Fibroblast of the conjunctiva (primary cell): ENCODE measurements around the gene SPATA9.
A peak's percentile ranks its signal among the peaks of the same experiment; 100 is the strongest.
"Not testable (repeated sequence)": the region's sequence is repeated elsewhere in the genome, so short reads cannot be mapped to it uniquely, and the experiment has no call there.

ENCODE experiments used
- DNase-seq: peaks from one replicate; pipeline ENCODE4 v3.0.0-alpha.2; 2010; ENCODE audit warnings: low read depth

The SPATA9 gene

GRCh38 chr5:95644351-95645042 is 38.3 kb downstream of the SPATA9 start:
- DNase-seq: no peak

DNA sequence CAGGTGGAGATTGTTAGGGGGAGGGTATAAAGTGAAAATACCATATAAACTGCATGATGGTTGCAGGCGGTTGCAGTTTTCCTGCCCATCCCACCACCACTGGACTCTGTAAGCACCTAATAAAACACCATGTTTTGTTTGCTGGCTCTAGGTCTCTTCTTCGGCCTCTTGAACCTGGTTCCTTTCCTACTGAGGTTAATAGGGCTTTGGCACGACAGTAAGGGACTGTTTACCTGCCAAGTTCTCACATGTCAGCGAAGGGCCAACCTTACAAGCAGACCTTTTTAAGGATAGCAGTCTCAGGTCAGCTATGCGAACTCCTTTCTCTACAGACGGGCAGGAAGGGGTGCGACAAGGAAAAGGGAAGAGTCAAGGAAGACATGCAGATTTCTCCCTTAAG is 39.6 kb downstream of the SPATA9 start:
- DNase-seq: no peak

DNA sequence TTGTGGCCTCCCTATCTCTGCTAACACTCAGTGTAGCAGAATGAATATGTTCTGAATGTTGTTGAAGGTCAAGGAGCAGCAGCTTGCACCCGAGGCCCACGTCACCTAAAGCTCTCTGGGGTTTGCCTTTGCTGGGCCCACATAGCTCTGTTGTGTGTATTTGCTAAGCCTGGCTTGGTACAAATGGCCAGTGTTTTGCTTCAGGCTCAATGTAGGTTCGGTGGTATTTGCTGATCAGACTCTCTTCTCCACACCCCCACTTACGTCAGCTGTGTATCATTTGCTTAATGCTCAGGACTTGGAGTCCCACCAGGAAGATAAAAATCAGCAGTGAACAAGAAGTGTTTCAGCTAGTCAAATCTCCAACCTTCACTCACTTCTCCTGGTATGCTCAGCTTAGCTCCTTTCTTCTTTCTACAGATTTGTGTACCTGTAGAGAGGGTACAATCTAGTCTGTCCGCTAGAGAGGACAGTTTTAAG is 41.0 kb downstream of the SPATA9 start:
- DNase-seq: peak; percentile 77

DNA sequence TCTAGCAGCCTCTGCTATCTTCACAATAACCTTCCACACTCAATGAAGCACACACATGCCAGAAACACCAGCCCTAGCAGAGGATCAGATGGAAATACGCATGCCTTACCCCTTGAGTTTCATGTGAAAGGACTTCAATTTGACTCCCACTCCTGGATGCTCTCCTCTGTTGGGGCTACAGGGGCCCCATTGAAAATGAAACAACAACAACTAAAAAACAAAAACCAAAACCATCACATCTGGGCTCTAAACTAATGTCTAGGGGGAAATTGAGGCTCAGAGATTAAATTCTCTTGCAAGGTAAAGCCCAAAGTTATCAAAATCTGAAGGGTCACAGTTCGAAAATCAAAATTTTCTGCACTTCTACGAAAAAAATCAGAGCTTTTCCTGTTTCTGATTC is 44.2 kb downstream of the SPATA9 start:
- DNase-seq: no peak

GRCh38 chr5:95634081-95634480 is 48.7 kb downstream of the SPATA9 start:
- no peak for DNase-seq

GRCh38 chr5:95633671-95634070 is 49.1 kb downstream of the SPATA9 start:
- no peak for DNase-seq

DNA sequence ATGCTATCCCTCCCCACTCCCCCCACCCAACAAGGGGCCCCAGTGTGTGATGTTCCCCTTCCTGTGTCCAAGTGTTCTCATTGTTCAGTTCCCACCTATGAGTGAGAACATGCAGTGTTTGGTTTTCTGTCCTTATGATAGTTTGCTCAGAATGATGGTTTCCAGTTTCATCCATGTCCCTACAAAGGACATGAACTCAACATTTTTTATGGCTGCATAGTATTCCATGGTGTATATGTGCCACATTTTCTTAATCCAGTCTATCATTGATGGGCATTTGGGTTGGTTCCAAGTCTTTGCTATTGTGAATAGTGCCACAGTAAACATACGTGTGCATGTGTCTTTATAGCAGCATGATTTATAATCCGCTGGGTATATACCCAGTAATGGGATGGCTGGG is 49.8 kb downstream of the SPATA9 start:
- not testable (repeated sequence) for DNase-seq

DNA sequence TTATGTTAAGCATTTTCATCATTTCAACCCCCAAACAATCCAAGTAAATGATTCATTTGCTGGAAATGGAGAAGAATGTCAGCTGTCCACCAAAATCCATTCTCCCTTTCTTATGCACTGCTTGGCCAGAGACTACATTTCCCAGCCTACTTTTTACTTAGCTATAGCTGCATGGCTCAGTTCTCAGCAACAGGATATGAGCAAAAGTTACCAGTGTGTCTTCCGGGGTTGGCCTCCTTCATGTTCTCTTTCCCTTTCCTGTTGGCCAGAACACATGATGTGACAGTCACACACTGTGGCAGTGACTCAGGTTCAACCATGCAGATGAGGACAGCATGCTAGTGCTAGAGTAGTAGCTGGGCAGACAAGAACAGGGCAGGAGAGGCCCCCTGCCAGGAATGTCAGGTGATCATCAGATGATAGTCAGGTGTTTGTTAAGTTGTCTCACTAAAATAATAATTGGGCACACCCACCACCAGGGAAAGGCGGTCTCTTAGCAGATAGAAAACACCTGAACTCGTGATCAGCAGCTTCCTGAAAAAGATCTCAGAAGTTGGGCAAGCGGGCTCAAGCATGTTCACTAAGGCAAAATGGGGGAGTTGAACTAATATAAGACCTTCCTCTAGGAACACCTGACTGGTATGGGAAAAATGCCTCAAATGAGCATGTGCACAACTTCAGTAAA is 50.7 kb downstream of the SPATA9 start:
- no peak for DNase-seq

DNA sequence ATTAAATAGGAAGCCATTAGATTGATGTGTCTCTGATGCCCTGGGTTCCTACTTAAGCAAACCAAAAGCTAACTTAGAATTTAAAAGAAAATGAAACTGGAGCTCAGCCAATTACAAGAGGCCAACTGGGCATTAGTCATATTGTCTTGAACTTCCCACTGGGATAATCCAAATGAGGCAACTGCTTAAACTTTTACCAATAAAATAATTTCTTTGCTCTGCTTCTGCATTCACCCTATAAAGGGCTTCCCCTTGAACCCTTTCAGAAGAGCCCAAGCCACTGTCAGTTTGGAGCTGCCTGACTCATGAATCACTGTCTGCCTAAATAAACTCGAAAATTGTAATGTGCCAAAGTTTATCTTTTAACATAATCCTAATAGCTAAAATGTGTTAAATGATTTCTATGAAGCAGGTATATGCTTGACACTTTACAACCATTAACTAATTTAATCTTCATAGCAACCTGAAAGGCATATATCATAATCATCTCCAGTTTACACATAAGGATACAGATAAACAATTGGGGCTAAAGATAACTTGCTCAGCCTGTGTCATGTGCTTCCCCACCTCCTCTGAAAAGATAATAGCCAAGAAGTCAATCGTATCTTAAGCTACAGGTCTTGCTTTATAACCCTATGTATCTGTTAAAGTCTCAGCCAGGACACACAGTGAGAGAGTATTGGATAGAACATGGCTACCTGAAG is 51.4 kb downstream of the SPATA9 start:
- DNase-seq: peak; percentile 69

GRCh38 chr5:95630394-95630917 is 52.3 kb downstream of the SPATA9 start:
- no peak for DNase-seq

DNA sequence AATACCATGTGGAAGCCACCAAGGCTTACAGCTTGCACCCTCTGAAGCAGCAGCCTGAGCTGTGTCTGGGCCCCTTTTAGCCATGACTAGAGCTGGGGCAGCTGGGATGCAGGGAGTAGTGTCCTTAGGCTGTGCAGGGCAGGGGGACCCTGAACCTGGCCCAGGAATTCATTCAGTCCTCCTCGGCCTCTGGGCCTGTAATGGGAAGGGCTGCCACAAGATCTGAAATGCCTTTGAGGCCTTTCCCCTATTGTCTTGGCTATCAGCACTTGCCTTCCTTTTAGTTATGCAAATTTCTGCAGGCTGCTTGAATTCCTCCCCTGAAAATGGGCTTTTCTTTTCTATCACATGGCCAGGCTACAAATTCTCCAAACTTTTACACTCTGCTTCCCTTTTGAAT is 53.9 kb downstream of the SPATA9 start:
- DNase-seq: no peak

GRCh38 chr5:95627971-95628810 is 54.6 kb downstream of the SPATA9 start:
- DNase-seq: no peak

- DNase-seq: no peak
Observed at GRCh38 chr5:95626701-95627100, 56.1 kb downstream of the SPATA9 start.

GRCh38 chr5:95624368-95624767 is 58.4 kb downstream of the SPATA9 start:
- no peak for DNase-seq

DNA sequence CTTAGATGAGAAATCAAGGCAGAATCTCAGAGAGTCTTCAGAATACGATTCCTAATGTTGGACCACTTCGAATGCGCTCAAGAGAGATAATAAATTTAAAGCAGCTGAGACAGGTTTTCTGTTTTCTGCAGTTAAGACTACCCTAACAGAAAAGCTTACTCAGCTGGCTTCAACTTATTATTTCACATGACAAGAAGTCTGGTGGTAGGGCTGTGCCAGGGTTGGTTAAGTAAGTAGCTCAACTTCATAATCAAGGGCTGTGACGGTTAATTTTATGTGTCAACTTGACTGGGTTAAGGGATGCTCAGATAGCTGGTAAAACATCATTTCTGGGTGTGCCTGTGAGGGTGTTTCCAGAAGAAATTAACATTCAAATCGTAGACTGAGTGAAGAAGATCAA is 59.1 kb downstream of the SPATA9 start:
- DNase-seq: no peak

DNA sequence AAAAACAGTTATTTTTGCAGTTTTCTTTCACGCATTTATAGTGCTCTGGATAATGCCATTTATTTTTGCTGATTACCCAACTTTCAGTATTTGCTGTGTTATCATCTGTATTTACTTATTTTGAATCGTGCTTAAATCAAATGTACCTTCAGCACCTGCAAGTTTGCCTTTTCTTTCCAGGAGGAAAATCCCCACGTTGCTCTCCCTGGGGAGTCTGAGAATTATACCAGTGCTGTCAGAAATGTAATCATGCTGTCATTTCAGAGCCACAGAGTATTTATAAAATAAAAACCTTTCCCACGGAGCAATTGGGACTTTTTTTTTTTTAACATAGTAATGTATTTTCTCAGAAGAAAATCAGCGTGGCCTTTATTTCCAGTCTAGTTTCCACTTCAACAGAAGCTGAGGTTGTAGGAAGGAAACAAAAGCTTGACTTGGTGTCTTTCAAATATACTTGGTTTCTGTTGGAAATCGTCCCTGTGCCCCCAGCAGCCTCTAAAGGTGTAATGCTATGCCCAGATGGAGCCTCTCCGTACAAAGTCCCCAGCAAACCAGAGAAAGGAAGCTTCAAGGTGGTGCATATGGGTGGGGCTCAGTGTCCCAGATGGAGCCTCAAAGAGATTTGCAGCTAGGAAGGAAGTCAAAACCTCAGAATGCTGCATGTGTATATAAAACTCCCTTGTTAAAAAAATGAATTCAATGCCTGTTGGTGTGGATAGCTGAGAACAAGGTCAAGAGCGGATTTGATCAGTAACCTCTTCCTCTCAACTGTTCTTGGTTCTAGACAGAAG is 60.8 kb downstream of the SPATA9 start:
- no peak for DNase-seq

DNA sequence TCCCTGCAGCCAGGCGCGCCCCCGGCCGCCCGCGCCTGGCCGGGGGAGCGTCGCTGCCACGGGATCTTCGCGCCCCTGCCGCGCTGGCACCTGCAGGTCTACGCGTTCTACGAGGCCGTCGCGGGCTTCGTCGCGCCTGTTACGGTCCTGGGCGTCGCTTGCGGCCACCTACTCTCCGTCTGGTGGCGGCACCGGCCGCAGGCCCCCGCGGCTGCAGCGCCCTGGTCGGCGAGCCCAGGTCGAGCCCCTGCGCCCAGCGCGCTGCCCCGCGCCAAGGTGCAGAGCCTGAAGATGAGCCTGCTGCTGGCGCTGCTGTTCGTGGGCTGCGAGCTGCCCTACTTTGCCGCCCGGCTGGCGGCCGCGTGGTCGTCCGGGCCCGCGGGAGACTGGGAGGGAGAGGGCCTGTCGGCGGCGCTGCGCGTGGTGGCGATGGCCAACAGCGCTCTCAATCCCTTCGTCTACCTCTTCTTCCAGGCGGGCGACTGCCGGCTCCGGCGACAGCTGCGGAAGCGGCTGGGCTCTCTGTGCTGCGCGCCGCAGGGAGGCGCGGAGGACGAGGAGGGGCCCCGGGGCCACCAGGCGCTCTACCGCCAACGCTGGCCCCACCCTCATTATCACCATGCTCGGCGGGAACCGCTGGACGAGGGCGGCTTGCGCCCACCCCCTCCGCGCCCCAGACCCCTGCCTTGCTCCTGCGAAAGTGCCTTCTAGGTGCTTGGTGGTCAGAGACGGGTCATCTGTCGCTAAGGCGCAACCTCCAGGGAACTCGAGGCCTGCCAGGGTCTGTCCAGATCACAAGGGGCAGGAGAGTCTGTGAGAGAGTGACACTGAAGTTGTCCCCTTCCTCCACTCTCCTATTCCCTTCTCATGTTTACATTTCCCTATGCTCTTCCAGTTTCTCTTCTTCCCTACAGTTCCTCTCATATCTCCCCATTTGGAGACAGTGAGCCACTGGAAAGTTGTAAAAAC is 61.6 kb downstream of the SPATA9 start:
- DNase-seq: no peak

DNA sequence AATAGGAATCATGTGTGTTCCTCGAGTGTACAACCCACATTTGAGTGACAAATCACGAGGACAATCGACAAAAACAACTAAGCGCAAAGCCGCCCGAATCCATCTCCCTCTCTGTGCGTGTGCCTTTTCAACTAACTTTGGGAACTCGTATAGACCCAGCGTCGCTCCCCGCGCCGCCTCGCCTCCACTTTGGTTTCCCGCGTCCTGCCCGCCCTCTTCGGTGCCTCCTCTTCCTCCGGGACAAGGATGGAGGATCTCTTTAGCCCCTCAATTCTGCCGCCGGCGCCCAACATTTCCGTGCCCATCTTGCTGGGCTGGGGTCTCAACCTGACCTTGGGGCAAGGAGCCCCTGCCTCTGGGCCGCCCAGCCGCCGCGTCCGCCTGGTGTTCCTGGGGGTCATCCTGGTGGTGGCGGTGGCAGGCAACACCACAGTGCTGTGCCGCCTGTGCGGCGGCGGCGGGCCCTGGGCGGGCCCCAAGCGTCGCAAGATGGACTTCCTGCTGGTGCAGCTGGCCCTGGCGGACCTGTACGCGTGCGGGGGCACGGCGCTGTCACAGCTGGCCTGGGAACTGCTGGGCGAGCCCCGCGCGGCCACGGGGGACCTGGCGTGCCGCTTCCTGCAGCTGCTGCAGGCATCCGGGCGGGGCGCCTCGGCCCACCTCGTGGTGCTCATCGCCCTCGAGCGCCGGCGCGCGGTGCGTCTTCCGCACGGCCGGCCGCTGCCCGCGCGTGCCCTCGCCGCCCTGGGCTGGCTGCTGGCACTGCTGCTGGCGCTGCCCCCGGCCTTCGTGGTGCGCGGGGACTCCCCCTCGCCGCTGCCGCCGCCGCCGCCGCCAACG is 62.5 kb downstream of the SPATA9 start, which contains the start of gene GPR150:
TSS of gene GPR150 (plus strand) at position 58 of the 840 bp plus-strand sequence. CDS start at position 247, 189 bp downstream.
- no peak for DNase-seq

DNA sequence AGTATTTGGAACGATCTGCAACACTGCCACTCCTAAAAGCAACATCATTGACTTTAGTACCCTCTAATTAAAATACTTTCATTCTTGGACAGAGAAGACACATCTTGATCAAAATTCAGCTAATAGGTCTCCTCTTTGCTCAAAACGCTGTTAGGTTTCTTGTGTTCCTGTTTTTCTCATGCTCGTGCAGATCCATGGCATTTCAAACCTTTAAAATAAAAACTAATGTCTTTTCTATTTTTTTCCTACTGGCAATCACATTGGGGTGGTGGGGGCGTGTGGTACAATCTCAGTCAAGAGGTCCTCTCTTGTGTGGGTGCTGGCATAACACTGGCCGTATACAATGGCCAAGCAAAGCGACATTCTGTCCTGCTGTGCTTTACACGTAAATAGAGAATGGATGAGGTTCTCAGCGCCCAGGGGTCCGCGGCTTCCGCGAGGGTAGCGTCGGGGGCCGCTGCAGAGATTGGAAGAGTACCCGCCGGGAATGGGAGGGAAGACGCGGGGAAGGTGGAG is 63.2 kb downstream of the SPATA9 start:
- DNase-seq: no peak
